Tibial nerve (tissue), 4 donors: ENCODE data around the gene ANXA6. TPM values are rescaled to one million over a fixed set of nuclear protein-coding genes. Genes with fewer than 3 reads are reported as not detected.
A peak's percentile ranks its signal among the peaks of the same experiment; 100 is the strongest.

Source experiments
- DNase-seq, 2 donors: peaks; one replicate each; pipeline ENCODE4 v3.0.0-alpha.2; 2019; ENCODE audit warnings: low spot score in 2 of 2
- H3K27ac ChIP-seq, 4 donors: fragments of 200-600 bp; sonication (generic) in 3 of 4; one replicate each; pipeline ENCODE4 v1.5.1; 2017 to 2019; ENCODE audit warnings: mild to moderate bottlenecking in 1 of 4
- H3K27me3 ChIP-seq, 2 donors: fragments of 200-600 bp; sonication (generic) in 1 of 2; one replicate each; pipeline versions ENCODE4 v1.5.1 to v1.6.0; 2017 to 2019
- H3K36me3 ChIP-seq, 3 donors: fragments of 200-600 bp; sonication (generic); one replicate each; pipeline ENCODE4 v1.5.1; 2018 to 2019
- H3K4me1 ChIP-seq, 4 donors: fragments of 200-600 bp; sonication (generic) in 3 of 4; one replicate each; pipeline ENCODE4 v1.5.1; 2017 to 2019
- H3K4me3 ChIP-seq, 4 donors: fragments of 200-600 bp; sonication (generic) in 3 of 4; one replicate each; pipeline ENCODE4 v1.5.1; 2017 to 2019; ENCODE audit warnings: mild to moderate bottlenecking in 1 of 4, moderate library complexity in 1 of 4
- H3K9me3 ChIP-seq, 4 donors: fragments of 200-600 bp; sonication (generic) in 3 of 4; one replicate each; pipeline ENCODE4 v1.5.1; 2017 to 2019
- EP300 ChIP-seq, 2 donors: sonication (generic); formaldehyde crosslinking; IDR thresholded peaks; one replicate each; pipeline ENCODE4 v1.6.1; 2017; ENCODE audit warnings: antibody characterized with exemption in 2 of 2, mild to moderate bottlenecking in 1 of 2
- POLR2A ChIP-seq, 2 donors: fragments of 450-650 bp; IDR thresholded peaks; one replicate each; pipeline ENCODE4 v1.6.1; 2017; ENCODE audit warnings: antibody characterized with exemption in 2 of 2, mild to moderate bottlenecking in 2 of 2, moderate library complexity in 2 of 2
- WGBS, 2 donors: methylation state at CpG; one replicate each; pipeline ENCODE4 v1.1.5; 2018; 5-methylcytosine and 5-hydroxymethylcytosine counted together
- total RNA-seq, 4 donors: library from RNA; depleted of rRNA; stranded (reverse); fragments of >200 nt; gene quantifications; one replicate each; pipeline ENCODE4 v1.1.0, GENCODE V29; 2016
- TF ChIP-seq, protein P1 (sequence below), 5 experiments: fragments of 200-600 bp in 3 of 5; fragments of 450-650 bp in 2 of 5; sonication (generic) in 3 of 5; IDR thresholded peaks; one replicate each; pipeline ENCODE4 v1.5.1; 2016 to 2019; ENCODE audit warnings: antibody characterized with exemption in 5 of 5, mild to moderate bottlenecking in 3 of 5, moderate library complexity in 2 of 5

ANXA6 gene
- total RNA-seq, 4 donors from 2014 or later: 168 to 282 (median 181) TPM

DNA sequence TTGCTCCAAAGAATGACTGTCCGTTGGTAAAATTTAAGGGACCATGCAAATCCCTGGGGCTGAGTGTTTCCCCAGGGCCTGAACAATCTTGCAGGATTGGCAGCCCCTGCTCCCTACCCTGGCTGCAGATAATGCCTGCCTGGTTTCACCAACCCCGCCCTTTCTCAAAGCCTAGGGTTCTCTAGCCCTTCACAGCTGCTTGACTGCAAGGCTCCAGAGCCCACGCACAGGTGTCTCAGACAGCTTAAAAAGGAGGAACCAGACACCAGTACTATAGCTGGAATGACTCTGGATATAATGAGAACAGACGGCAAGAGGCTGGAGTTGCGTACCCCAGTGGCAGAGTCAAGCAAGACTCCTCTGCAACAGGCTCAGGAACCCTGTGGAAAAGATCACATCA lies 51.5 kb downstream of the ANXA6 start:
- no peak for DNase-seq
- Histone ChIP-seq H3K36me3 (peaks cover 0 to 94% (median 0%) of the 10 kb centered on the region in 3 donors), H3K27me3 (no peaks in the 10 kb centered on the region), H3K9me3 (no peaks in the 10 kb centered on the region), H3K4me3 (no peak overlapping the region), H3K27ac (no peak overlapping the region), H3K4me1 (peaks cover 0 to 14% (median 9%) of the 10 kb centered on the region in 4 donors)
- 83 to 89% methylated on average over 5 of the region's 5 CpGs for WGBS, 2 donors
- TF ChIP-seq EP300 (IDR thresholded peaks at IDR 0.05): no peak
- no peak for TF ChIP-seq POLR2A (IDR thresholded peaks at IDR 0.05)
- TF ChIP-seq, protein P1, sequence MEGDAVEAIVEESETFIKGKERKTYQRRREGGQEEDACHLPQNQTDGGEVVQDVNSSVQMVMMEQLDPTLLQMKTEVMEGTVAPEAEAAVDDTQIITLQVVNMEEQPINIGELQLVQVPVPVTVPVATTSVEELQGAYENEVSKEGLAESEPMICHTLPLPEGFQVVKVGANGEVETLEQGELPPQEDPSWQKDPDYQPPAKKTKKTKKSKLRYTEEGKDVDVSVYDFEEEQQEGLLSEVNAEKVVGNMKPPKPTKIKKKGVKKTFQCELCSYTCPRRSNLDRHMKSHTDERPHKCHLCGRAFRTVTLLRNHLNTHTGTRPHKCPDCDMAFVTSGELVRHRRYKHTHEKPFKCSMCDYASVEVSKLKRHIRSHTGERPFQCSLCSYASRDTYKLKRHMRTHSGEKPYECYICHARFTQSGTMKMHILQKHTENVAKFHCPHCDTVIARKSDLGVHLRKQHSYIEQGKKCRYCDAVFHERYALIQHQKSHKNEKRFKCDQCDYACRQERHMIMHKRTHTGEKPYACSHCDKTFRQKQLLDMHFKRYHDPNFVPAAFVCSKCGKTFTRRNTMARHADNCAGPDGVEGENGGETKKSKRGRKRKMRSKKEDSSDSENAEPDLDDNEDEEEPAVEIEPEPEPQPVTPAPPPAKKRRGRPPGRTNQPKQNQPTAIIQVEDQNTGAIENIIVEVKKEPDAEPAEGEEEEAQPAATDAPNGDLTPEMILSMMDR (IDR thresholded peaks at IDR 0.05): no peak

DNA sequence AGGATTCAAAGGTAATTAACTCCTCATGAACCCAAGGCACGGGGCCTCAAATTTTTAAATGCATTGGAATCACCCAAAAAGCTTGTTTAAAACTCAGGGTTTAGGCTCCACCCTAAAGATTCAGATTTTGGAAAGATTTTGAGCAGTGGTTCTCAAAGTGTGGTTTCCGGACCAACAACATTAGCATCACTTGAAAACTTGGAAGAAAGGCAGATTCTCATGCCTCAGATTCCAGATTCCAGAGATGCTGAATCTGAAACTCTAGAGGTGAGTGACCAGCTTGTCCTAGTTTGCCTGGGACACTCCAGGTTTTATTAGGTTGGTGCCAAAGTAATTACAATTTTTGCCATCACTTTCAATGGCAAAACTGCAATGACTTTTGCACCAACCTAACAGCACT lies 52.0 kb downstream of the ANXA6 start:
- WGBS, 2 donors: 84 to 87% methylated on average over 2 of the region's 2 CpGs
- TF ChIP-seq POLR2A (IDR thresholded peaks at IDR 0.05) (no peak), EP300 (IDR thresholded peaks at IDR 0.05) (no peak)
- TF ChIP-seq, protein P1 (IDR thresholded peaks at IDR 0.05): no peak
- no peak overlapping the region for H3K4me3 ChIP-seq
- H3K4me1 ChIP-seq: peaks cover 0 to 16% (median 9%) of the 10 kb centered on the region in 4 donors
- H3K36me3 ChIP-seq: peaks cover 0 to 94% (median 0%) of the 10 kb centered on the region in 3 donors
- H3K27ac ChIP-seq: peak overlapping the region in 2 of 4 donors; percentile 29 to 30
- H3K9me3 ChIP-seq: no peaks in the 10 kb centered on the region
- no peaks in the 10 kb centered on the region for H3K27me3 ChIP-seq
- no peak for DNase-seq

DNA sequence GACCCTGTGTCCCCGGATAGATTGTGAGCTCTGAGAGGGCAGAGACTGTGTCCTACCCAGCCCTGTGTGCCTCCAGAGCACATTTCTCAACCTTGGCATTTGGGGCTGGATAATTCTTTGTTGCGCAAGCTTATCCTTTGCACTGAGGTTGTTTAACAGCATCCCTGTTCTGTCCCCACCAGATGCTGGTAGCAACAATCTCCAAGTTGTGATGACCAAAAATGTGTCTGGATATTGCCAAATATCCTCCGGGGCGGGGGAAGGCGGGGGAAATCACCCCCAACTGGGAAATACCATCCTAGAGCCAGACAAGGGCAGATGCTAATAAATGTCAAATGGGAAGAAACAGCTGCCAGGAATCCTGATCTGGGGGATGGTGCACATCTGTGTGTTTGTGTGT lies 52.8 kb downstream of the ANXA6 start:
- peak overlapping the region in 3 of 4 donors; percentile 44 to 81 (median 70) for H3K27ac ChIP-seq

DNA sequence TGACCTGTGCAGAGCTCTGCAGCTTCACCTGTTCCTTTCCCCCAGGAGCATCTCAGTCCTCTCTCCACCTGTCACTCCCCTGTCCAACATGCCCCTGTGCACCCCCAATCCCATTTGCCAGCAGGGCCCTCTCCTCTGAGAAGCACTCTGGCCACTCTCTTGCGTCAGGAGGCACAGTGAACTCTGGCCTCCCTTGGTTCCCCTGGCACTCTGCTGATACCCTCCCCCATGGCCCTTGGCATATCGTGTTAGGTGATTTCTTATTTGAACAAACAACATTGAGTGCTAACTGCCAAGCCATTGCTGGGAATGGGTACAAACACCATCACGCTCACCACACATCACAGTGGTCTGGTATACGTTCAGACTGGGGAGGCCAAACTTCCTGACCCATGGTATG lies 55.8 kb downstream of the ANXA6 start:
- H3K36me3 ChIP-seq: peaks cover 0 to 61% (median 0%) of the 10 kb centered on the region in 3 donors
- no peak overlapping the region for H3K27ac ChIP-seq
- WGBS, 2 donors: 92 to 94% methylated on average over 4 of the region's 4 CpGs

More for the DNA sequence above, 52.8 kb downstream of the ANXA6 start:
- Histone ChIP-seq H3K36me3 (peaks cover 0 to 92% (median 0%) of the 10 kb centered on the region in 3 donors), H3K4me1 (peaks cover 0 to 21% (median 9%) of the 10 kb centered on the region in 4 donors), H3K9me3 (no peaks in the 10 kb centered on the region), H3K4me3 (no peak overlapping the region), H3K27me3 (no peaks in the 10 kb centered on the region)
- TF ChIP-seq, protein P1 (IDR thresholded peaks at IDR 0.05): no peak
- TF ChIP-seq POLR2A (IDR thresholded peaks at IDR 0.05) (no peak), EP300 (IDR thresholded peaks at IDR 0.05) (peak in 1 of 2 donors; percentile 83)
- WGBS, 2 donors: 67 to 73% methylated on average over 5 of the region's 5 CpGs
- DNase-seq: peak; percentile 56 to 59

DNA sequence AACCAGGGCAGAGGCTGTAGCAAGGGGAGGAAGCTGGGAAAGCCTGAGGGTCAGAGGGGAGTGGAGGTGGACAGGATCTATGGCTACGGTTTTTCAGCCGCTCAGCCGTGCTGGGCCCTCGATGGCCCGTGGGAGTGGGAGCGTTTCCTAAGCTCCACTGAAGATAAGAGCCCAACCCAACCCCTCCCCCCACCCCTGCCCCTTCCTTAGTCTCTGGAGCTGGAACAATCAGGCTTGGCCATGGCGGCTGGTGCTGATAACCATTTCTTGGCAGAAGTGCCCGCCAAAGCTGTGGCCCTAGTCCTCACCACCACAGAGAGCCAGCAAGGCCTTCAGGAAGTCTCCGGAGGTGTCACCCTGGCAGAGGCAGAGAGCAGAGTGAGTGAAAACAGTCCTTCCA lies 56.4 kb downstream of the ANXA6 start:
- no peaks in the 10 kb centered on the region for H3K9me3 ChIP-seq
- DNase-seq: no peak
- WGBS, 2 donors: 72 to 87% methylated on average over 4 to 9 of the region's 9 CpGs
- no peak overlapping the region for H3K4me3 ChIP-seq
- TF ChIP-seq EP300 (IDR thresholded peaks at IDR 0.05): no peak
- no peak for TF ChIP-seq POLR2A (IDR thresholded peaks at IDR 0.05)
- TF ChIP-seq, protein P1 (IDR thresholded peaks at IDR 0.05): no peak
- no peaks in the 10 kb centered on the region for H3K27me3 ChIP-seq
- peaks cover 0 to 30% (median 14%) of the 10 kb centered on the region in 4 donors for H3K4me1 ChIP-seq
- H3K36me3 ChIP-seq: peaks cover 0 to 57% (median 0%) of the 10 kb centered on the region in 3 donors
- no peak overlapping the region for H3K27ac ChIP-seq

More for the DNA sequence above, 55.8 kb downstream of the ANXA6 start:
- H3K4me1 ChIP-seq: peaks cover 0 to 24% (median 14%) of the 10 kb centered on the region in 4 donors
- no peaks in the 10 kb centered on the region for H3K9me3 ChIP-seq
- H3K4me3 ChIP-seq: no peak overlapping the region
- TF ChIP-seq EP300 (IDR thresholded peaks at IDR 0.05): no peak
- TF ChIP-seq, protein P1 (IDR thresholded peaks at IDR 0.05): no peak
- no peak for TF ChIP-seq POLR2A (IDR thresholded peaks at IDR 0.05)
- H3K27me3 ChIP-seq: no peaks in the 10 kb centered on the region
- no peak for DNase-seq
